Measurements from ENCODE around the gene CMTM6. TPM values are rescaled to one million over a fixed set of nuclear protein-coding genes. Genes with fewer than 3 reads are reported as not detected.

Gene CMTM6
- total and polyA plus RNA-seq, 2 of the 8 experiments (the other 6 are each of a cell fraction or from before 2014, with no cell fraction given): 24.0 to 51.5 TPM

DNA sequence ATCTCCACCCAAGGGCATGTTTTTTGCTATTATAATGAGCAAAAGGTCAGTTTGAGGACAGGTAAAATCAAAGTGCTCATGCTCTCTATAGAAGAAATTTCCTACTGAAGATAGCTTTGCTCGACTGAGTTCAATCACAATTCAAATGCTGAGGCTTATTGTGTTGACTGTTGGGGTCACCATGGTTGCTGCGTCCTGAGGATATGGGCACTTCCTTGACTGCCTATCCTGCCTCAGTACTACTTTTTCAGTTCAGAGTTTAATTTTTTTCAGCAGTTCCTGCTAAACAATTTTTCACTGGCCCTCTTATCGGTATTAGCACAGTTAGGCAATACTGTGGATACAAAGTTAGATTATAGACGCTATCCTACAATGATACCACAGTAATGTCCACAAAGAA lies 3.8 kb upstream of the CMTM6 start:
- POLR2A ChIA-PET (ENCODE audit: partially characterized antibody): interaction anchor here (1.4 kb wide), 1 partner anchor 64 kb away, joined by 4 read pairs; the partner anchor contains the start of gene DYNC1LI1

More for the DNA sequence above, 3.8 kb upstream of the CMTM6 start:
- Histone ChIP-seq H4K20me1 (replicated peaks in 1 of 2; ENCODE audit: control insufficient read depth in 1 of 2, insufficient read depth in 2 of 2, low read length in 2 of 2) (no peaks in the 10 kb centered on the region), H3K4me1 (replicated peaks in 1 of 4; ENCODE audit: control insufficient read depth in 3 of 4, insufficient read depth in 4 of 4, low read length in 3 of 4) (peaks cover 0 to 9% (median 3%) of the 10 kb centered on the region in 4 experiments; a peak in 5 of 7 replicates), H3K9me3 (ENCODE audit: insufficient read depth in 2 of 2, low read depth in 1 of 2, low read length in 1 of 2) (no peaks in the 10 kb centered on the region), H4K8ac (ENCODE audit: extremely low read depth, insufficient read depth, low read length) (no peak overlapping the region), H3K36me3 (ENCODE audit: control insufficient read depth in 2 of 4, insufficient read depth in 4 of 4, low read length in 3 of 4) (no peaks in the 10 kb centered on the region), H3K4me2 (ENCODE audit: insufficient read depth in 1 of 2, low read depth in 2 of 2, low read length in 2 of 2) (no peak overlapping the region), H2BK15ac (ENCODE audit: low read length) (no peak overlapping the region), H3K18ac (ENCODE audit: extremely low read depth, low read length) (no peak overlapping the region), H3K4me3 (ENCODE audit: extremely low read depth in 1 of 4, insufficient read depth in 2 of 4, low read depth in 3 of 4, low read length in 4 of 4) (no peak overlapping the region), H3K79me2 (ENCODE audit: control insufficient read depth in 1 of 2, insufficient read depth in 2 of 2, low read length in 2 of 2) (peaks cover 0 to 6% of the 10 kb centered on the region in 2 experiments; a peak in 2 of 4 replicates), H4K5ac (ENCODE audit: insufficient read length, low read depth, low read length) (no peak overlapping the region), H3K23ac (ENCODE audit: insufficient read length) (no peak overlapping the region), H3K27me3 (replicated peaks in 1 of 4; ENCODE audit: control insufficient read depth in 3 of 4, extremely low read depth in 1 of 4, insufficient read depth in 3 of 4, low read length in 3 of 4) (no peaks in the 10 kb centered on the region), H2BK20ac (ENCODE audit: low read length) (no peak overlapping the region), H2AFZ (ENCODE audit: low read length) (no peak overlapping the region), H2BK5ac (ENCODE audit: low read depth, low read length) (no peak overlapping the region), H2BK12ac (ENCODE audit: low read depth, low read length) (no peak overlapping the region), H3K4ac (replicated peaks; ENCODE audit: insufficient read length, low read depth, low read length) (no peak overlapping the region), H3K79me1 (ENCODE audit: low read depth, low read length) (no peaks in the 10 kb centered on the region), H3K23me2 (ENCODE audit: low read depth, low read length) (peaks cover 1% of the 10 kb centered on the region; the same call in 1 of the 2 replicates), H2AK5ac (ENCODE audit: low read depth, low read length) (no peak overlapping the region), H3K14ac (ENCODE audit: insufficient read length) (no peak overlapping the region), H3K56ac (replicated peaks; ENCODE audit: insufficient read length, low read depth, low read length) (no peak overlapping the region), H3K9ac (replicated peaks in 1 of 4; ENCODE audit: extremely low read depth in 1 of 4, low read depth in 3 of 4, low read length in 3 of 4) (no peak overlapping the region), H4K91ac (replicated peaks; ENCODE audit: insufficient read length, low read length) (no peak overlapping the region), H2BK120ac (replicated peaks; ENCODE audit: low read depth, low read length) (no peak overlapping the region), H3K27ac (ENCODE audit: low read depth, low read length) (no peak overlapping the region)
- DNase-seq (ENCODE audit: low read depth in 1 of 2, low spot score in 2 of 2) (no peak), FAIRE-seq (no peak)
- TF ChIP-seq TAF1 (IDR thresholded peaks at IDR 0.05; ENCODE audit: low read depth, low read length) (no peak), EZH2 (IDR thresholded peaks at IDR 0.05; ENCODE audit: low read depth, low read length, severe bottlenecking) (no peak), BCL11A (IDR thresholded peaks at IDR 0.05; ENCODE audit: low read depth in 2 of 2, low read length in 2 of 2) (no peak), RFX5 (IDR thresholded peaks at IDR 0.05; ENCODE audit: borderline replicate concordance, low read depth, low read length) (no peak), GTF2F1 (IDR thresholded peaks at IDR 0.05; ENCODE audit: borderline replicate concordance, low read depth, low read length) (no peak), SIN3A (conservative IDR thresholded peaks at IDR 0.05 in 1 of 2, IDR thresholded peaks at IDR 0.05 in 1 of 2; ENCODE audit: low read depth in 1 of 2, low read length in 2 of 2) (no peak), CEBPB (IDR thresholded peaks at IDR 0.05; ENCODE audit: low read depth, low read length) (no peak), TBP (IDR thresholded peaks at IDR 0.05; ENCODE audit: low read depth, low read length) (no peak), ASH2L (IDR thresholded peaks at IDR 0.05; ENCODE audit: low read length) (no peak), POLR2A (IDR thresholded peaks at IDR 0.05; ENCODE audit: control extremely low read depth in 1 of 2, low read depth in 2 of 2, low read length in 2 of 2) (no peak), SP4 (IDR thresholded peaks at IDR 0.05; ENCODE audit: low read length) (no peak), SIRT6 (IDR thresholded peaks at IDR 0.05; ENCODE audit: low read length) (no peak)
- CTCF ChIA-PET (ENCODE audit: partially characterized antibody): interaction anchor here (0.9 to 1.5 kb wide), 3 partner anchors 54 to 79 kb away, joined by 3 to 4 read pairs (median 3); no protein-coding TSS in a partner anchor
- 87% methylated on average over 4 of the region's 4 CpGs; no CpG with 5 or more reads in 1 of the 2 experiments for WGBS, 2 experiments (ENCODE audit: extremely low coverage in 1 of 2, insufficient coverage in 1 of 2, insufficient read length in 1 of 2, insufficient replicate concordance in 2 of 2, low coverage in 1 of 2, low lambda C conversion rate in 2 of 2, missing lambda C conversion rate in 1 of 2)

Data from H1 (cell line).